ENCODE results near the gene HSD3B7.

HSD3B7 gene

DNA sequence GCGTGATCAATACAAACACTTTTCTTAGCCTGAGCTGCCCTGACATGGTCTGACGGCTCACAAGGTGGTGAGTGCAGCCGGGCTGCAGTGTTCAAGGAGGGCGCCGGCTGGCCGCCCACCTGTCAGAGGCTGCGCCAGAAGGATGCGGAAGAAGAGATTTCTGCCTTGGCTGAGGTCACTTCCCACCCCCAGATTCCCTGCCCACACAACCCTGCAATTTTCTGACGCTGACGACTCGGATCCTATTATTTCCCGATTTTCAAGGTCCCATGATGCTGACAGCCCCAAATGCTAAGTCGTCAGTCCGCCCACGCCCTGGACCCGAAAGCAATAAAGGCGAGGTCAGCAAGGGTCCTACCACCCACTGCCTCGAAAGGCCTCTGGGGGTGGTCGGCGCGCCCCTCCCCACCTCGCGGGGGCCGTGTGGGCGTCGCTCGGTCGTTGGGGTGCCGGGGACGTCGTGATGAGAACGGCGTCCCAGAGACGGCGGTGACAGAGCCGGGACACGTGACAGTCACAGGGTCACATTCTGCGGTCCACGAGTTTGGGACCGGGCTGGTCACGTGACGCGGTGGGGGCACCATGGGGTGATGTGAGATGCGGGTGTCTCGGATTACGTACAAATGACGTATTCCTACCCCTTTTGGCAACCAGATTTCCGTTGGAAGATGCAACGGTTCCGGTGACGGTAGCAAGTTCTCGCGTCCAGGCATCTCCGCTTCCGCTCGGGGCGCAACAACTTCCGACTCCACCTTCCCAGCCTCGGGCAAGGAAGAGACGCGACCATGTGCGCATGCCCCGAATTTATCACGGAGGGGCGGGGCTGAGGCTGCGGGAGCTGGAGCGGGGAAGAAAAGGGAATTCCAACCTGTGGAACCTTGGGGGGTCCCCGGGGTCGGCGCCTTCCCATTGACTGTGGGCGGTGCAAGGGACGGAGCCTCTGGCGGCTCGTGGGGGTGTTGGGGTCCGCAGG lies 48.0 kb downstream of the HSD3B7 start, which contains the start of gene STX4 (continued):
- TF ChIP-seq, protein P1, sequence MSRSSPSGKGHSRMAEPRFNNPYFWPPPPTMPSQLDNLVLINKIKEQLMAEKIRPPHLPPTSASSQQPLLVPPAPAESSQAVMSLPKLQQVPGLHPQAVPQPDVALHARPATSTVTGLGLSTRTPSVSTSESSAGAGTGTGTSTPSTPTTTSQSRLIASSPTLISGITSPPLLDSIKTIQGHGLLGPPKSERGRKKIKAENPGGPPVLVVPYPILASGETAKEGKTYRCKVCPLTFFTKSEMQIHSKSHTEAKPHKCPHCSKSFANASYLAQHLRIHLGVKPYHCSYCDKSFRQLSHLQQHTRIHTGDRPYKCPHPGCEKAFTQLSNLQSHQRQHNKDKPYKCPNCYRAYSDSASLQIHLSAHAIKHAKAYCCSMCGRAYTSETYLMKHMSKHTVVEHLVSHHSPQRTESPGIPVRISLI (tag by site-specific recombination; IDR thresholded peaks at IDR 0.05) = peak; percentile 42; the same call in 1 of the 2 replicates
- TF ChIP-seq ZNF423 (tag by site-specific recombination; IDR thresholded peaks at IDR 0.05) (no peak), ZFP69B (tag by site-specific recombination; IDR thresholded peaks at IDR 0.05) (peak; percentile 89), ZNF791 (tag by site-specific recombination; IDR thresholded peaks at IDR 0.05) (no peak), FEZF1 (tag by site-specific recombination; IDR thresholded peaks at IDR 0.05) (peak; percentile 22; the same call in 1 of the 2 replicates), ZNF335 (tag by site-specific recombination; conservative IDR thresholded peaks at IDR 0.05) (peak; percentile 96)

DNA sequence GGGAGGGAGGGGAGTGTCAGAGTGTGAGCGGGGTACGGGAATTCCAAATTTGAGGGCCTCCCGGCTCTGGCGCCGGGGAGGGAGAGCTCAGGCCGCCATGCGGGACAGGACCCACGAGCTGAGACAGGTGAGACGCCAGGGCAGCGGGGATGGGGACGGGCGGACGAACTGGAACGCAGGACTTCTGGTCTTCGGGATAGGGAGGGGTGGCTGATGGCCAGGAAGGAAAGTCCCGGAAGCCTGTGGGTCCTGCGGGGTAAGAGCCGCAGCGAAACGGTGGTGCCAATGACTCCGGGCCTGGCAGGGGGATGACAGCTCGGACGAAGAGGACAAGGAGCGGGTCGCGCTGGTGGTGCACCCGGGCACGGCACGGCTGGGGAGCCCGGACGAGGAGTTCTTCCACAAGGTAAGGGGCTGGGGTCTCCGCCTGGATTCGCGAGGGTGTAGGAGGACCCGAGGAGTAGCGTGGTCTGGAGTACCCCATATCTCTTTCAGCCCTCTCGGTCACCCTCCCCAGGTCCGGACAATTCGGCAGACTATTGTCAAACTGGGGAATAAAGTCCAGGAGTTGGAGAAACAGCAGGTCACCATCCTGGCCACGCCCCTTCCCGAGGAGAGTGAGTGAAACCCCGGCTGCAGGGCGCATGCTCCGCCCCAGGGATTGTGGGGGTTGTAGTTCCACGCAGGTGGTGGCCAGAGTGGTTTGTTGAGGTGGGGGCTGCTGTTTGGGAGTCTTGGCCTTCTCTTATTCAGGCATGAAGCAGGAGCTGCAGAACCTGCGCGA lies 48.9 kb downstream of the HSD3B7 start:
- H3K36me3 ChIP-seq (ENCODE audit: control insufficient read depth in 2 of 2, insufficient read depth in 1 of 2, low read length in 2 of 2) = peaks cover 0 to 28% of the 10 kb centered on the region in 2 experiments; a peak in 1 of 3 replicates
- peak overlapping the region; percentile 58; the same call in 1 of the 2 replicates for H3K27ac ChIP-seq (ENCODE audit: extremely low read depth, low read depth, low read length)
- ChIA-PET CTCF (interaction anchor here (0.5 to 2.3 kb wide), 2 partner anchors 50 to 51 kb away, joined by 3 to 6 read pairs; no protein-coding TSS in a partner anchor), POLR2A (interaction anchor here (0.8 to 2.6 kb wide), 7 partner anchors 40 to 1229 kb away, joined by 3 to 18 read pairs (median 4); partner anchors contain the start of genes KAT8, MAZ, ZNF646 and ZNF668)
- no peaks in the 10 kb centered on the region for H3K9me3 ChIP-seq (ENCODE audit: control insufficient read depth, insufficient read depth, low read depth, low read length)
- no peaks in the 10 kb centered on the region for H3K4me1 ChIP-seq (ENCODE audit: control insufficient read depth, insufficient read depth, low read length)
- peak overlapping the region; percentile 86 for H3K4me3 ChIP-seq (ENCODE audit: low read depth, low read length)
- TF ChIP-seq, protein P2, sequence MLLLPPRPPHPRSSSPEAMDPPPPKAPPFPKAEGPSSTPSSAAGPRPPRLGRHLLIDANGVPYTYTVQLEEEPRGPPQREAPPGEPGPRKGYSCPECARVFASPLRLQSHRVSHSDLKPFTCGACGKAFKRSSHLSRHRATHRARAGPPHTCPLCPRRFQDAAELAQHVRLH (tag by site-specific recombination; IDR thresholded peaks at IDR 0.05) = peak; percentile 27; the same call in 1 of the 2 replicates
- TF ChIP-seq, protein P3, sequence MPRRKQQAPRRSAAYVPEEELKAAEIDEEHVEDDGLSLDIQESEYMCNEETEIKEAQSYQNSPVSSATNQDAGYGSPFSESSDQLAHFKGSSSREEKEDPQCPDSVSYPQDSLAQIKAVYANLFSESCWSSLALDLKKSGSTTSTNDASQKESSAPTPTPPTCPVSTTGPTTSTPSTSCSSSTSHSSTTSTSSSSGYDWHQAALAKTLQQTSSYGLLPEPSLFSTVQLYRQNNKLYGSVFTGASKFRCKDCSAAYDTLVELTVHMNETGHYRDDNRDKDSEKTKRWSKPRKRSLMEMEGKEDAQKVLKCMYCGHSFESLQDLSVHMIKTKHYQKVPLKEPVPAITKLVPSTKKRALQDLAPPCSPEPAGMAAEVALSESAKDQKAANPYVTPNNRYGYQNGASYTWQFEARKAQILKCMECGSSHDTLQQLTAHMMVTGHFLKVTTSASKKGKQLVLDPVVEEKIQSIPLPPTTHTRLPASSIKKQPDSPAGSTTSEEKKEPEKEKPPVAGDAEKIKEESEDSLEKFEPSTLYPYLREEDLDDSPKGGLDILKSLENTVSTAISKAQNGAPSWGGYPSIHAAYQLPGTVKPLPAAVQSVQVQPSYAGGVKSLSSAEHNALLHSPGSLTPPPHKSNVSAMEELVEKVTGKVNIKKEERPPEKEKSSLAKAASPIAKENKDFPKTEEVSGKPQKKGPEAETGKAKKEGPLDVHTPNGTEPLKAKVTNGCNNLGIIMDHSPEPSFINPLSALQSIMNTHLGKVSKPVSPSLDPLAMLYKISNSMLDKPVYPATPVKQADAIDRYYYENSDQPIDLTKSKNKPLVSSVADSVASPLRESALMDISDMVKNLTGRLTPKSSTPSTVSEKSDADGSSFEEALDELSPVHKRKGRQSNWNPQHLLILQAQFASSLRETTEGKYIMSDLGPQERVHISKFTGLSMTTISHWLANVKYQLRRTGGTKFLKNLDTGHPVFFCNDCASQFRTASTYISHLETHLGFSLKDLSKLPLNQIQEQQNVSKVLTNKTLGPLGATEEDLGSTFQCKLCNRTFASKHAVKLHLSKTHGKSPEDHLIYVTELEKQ (tag by site-specific recombination; IDR thresholded peaks at IDR 0.05; ENCODE audit: borderline replicate concordance) = no peak
- TF ChIP-seq, protein P4, sequence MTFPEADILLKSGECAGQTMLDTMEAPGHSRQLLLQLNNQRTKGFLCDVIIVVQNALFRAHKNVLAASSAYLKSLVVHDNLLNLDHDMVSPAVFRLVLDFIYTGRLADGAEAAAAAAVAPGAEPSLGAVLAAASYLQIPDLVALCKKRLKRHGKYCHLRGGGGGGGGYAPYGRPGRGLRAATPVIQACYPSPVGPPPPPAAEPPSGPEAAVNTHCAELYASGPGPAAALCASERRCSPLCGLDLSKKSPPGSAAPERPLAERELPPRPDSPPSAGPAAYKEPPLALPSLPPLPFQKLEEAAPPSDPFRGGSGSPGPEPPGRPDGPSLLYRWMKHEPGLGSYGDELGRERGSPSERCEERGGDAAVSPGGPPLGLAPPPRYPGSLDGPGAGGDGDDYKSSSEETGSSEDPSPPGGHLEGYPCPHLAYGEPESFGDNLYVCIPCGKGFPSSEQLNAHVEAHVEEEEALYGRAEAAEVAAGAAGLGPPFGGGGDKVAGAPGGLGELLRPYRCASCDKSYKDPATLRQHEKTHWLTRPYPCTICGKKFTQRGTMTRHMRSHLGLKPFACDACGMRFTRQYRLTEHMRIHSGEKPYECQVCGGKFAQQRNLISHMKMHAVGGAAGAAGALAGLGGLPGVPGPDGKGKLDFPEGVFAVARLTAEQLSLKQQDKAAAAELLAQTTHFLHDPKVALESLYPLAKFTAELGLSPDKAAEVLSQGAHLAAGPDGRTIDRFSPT (tag by site-specific recombination; IDR thresholded peaks at IDR 0.05) = peak; percentile 50; the same call in 1 of the 2 replicates
- TF ChIP-seq ZNF664 (tag by site-specific recombination; IDR thresholded peaks at IDR 0.05) = no peak
- peak; percentile 88 for TF ChIP-seq ZBTB17 (tag by site-specific recombination; IDR thresholded peaks at IDR 0.05)
- TF ChIP-seq YY2 (tag by site-specific recombination; IDR thresholded peaks at IDR 0.05) = 0 out of 2 replicates have a peak, but pooled peaks have one; percentile 14
- TF ChIP-seq, protein P5, sequence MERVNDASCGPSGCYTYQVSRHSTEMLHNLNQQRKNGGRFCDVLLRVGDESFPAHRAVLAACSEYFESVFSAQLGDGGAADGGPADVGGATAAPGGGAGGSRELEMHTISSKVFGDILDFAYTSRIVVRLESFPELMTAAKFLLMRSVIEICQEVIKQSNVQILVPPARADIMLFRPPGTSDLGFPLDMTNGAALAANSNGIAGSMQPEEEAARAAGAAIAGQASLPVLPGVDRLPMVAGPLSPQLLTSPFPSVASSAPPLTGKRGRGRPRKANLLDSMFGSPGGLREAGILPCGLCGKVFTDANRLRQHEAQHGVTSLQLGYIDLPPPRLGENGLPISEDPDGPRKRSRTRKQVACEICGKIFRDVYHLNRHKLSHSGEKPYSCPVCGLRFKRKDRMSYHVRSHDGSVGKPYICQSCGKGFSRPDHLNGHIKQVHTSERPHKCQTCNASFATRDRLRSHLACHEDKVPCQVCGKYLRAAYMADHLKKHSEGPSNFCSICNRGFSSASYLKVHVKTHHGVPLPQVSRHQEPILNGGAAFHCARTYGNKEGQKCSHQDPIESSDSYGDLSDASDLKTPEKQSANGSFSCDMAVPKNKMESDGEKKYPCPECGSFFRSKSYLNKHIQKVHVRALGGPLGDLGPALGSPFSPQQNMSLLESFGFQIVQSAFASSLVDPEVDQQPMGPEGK (tag by site-specific recombination; IDR thresholded peaks at IDR 0.05) = peak; percentile 74
- TF ChIP-seq GLI4 (tag by site-specific recombination; IDR thresholded peaks at IDR 0.05) = no peak
- no peak for TF ChIP-seq ZNF23 (tag by site-specific recombination; IDR thresholded peaks at IDR 0.05; ENCODE audit: borderline replicate concordance)
- TF ChIP-seq ZSCAN30 (tag by site-specific recombination; IDR thresholded peaks at IDR 0.05) = no peak
